H9 (cell line): Measurements from ENCODE around the gene CALM1. TPM values are rescaled to one million over a fixed set of nuclear protein-coding genes. Genes with fewer than 3 reads are reported as not detected.
"Not testable (repeated sequence)": the region's sequence is repeated elsewhere in the genome, so short reads cannot be mapped to it uniquely, and the experiment has no call there.

Experiments used
- DNase-seq: peaks from one replicate; pipeline ENCODE4 v3.0.0-alpha.2; 2017
- H2AFZ ChIP-seq: one replicate; pipeline ENCODE4 v1.6.1; 2013; ENCODE audit warnings: mild to moderate bottlenecking, low read length, control low read depth, moderate library complexity
- H2AK5ac ChIP-seq: 2 replicates; pipeline ENCODE4 v1.6.1; 2013; ENCODE audit warnings: low read length, control low read depth, mixed read lengths; ENCODE audit not compliant: insufficient read length
- H2BK120ac ChIP-seq: one replicate; pipeline ENCODE4 v1.6.1; 2013; ENCODE audit warnings: low read depth, mild to moderate bottlenecking, low read length, control low read depth, inconsistent platforms; ENCODE audit not compliant: poor library complexity, severe bottlenecking
- H2BK12ac ChIP-seq: 2 replicates; pipeline ENCODE4 v1.6.1; 2013; ENCODE audit warnings: low read length, control low read depth, mixed read lengths, low read depth; ENCODE audit not compliant: insufficient read length
- H2BK15ac ChIP-seq: 2 replicates; pipeline ENCODE4 v1.6.1; 2013; ENCODE audit warnings: low read depth, low read length, control low read depth
- H2BK20ac ChIP-seq: one replicate; pipeline ENCODE4 v1.6.1; 2013; ENCODE audit warnings: low read depth, mild to moderate bottlenecking, low read length, control low read depth, inconsistent platforms; ENCODE audit not compliant: poor library complexity, severe bottlenecking
- H2BK5ac ChIP-seq: 2 replicates; pipeline ENCODE4 v1.6.1; 2013; ENCODE audit warnings: low read length, control low read depth, mixed read lengths; ENCODE audit not compliant: insufficient read length
- H3K14ac ChIP-seq: 2 replicates; pipeline ENCODE4 v1.6.1; 2013; ENCODE audit warnings: low read length, control low read depth; ENCODE audit not compliant: insufficient read depth
- H3K18ac ChIP-seq: 2 replicates; pipeline ENCODE4 v1.6.1; 2013; ENCODE audit warnings: low read depth, mild to moderate bottlenecking, mixed read lengths, low read length, control low read depth; ENCODE audit not compliant: insufficient read length
- H3K23ac ChIP-seq: 2 replicates; pipeline ENCODE4 v1.6.1; 2013; ENCODE audit warnings: low read length, control low read depth, mixed read lengths, low read depth; ENCODE audit not compliant: insufficient read length
- H3K23me2 ChIP-seq: 2 replicates; pipeline ENCODE4 v1.6.1; 2013; ENCODE audit warnings: low read depth, mild to moderate bottlenecking, mixed read lengths, low read length, control low read depth; ENCODE audit not compliant: insufficient read length, poor library complexity, severe bottlenecking
- H3K27ac ChIP-seq: 2 replicates; pipeline ENCODE4 v1.5.1; 2013; ENCODE audit warnings: low read length, control low read depth, mixed read lengths, low read depth; ENCODE audit not compliant: insufficient read length
- H3K27me3 ChIP-seq: 2 replicates; pipeline ENCODE4 v1.6.1; 2013; ENCODE audit warnings: low read length, control low read depth, inconsistent platforms; ENCODE audit not compliant: insufficient read depth
- H3K4ac ChIP-seq: 2 replicates; pipeline ENCODE4 v1.6.1; 2013; ENCODE audit warnings: low read depth, mild to moderate bottlenecking, control low read depth, inconsistent platforms, low read length, moderate library complexity
- H3K4me1 ChIP-seq: 2 replicates; pipeline ENCODE4 v1.6.1; 2013; ENCODE audit warnings: low read length, control low read depth, inconsistent platforms; ENCODE audit not compliant: insufficient read depth
- H3K4me2 ChIP-seq: 2 replicates; pipeline ENCODE4 v1.6.1; 2013; ENCODE audit warnings: low read length, control low read depth, mixed read lengths; ENCODE audit not compliant: insufficient read length, insufficient read depth
- H3K56ac ChIP-seq: 2 replicates; pipeline ENCODE4 v1.6.1; 2013; ENCODE audit warnings: low read depth, mild to moderate bottlenecking, mixed read lengths, low read length, control low read depth; ENCODE audit not compliant: insufficient read length
- H3K79me1 ChIP-seq: 2 replicates; pipeline ENCODE4 v1.6.1; 2013; ENCODE audit warnings: low read depth, mild to moderate bottlenecking, moderate library complexity, low read length, control low read depth, inconsistent platforms; ENCODE audit not compliant: insufficient read depth, poor library complexity, severe bottlenecking
- H3K79me2 ChIP-seq: 2 replicates; pipeline ENCODE4 v1.6.1; 2013; ENCODE audit warnings: low read length, control low read depth, inconsistent platforms; ENCODE audit not compliant: insufficient read depth
- H3K9ac ChIP-seq: 2 replicates; pipeline ENCODE4 v1.6.1; 2013; ENCODE audit warnings: low read length, control low read depth, mixed read lengths; ENCODE audit not compliant: insufficient read length; ENCODE audit errors: extremely low read depth
- H3K9me3 ChIP-seq: one replicate; pipeline ENCODE4 v1.6.1; 2013; ENCODE audit warnings: low read depth, low read length, inconsistent platforms; ENCODE audit not compliant: control insufficient read depth
- H3T11ph ChIP-seq: one replicate; pipeline ENCODE4 v1.6.1; 2013; ENCODE audit warnings: mild to moderate bottlenecking, low read length, control low read depth, inconsistent platforms
- H4K20me1 ChIP-seq: one replicate; pipeline ENCODE4 v1.6.1; 2013; ENCODE audit not compliant: control insufficient read depth, insufficient read length, insufficient read depth
- H4K5ac ChIP-seq: 2 replicates; pipeline ENCODE4 v1.6.1; 2013; ENCODE audit warnings: low read depth, mild to moderate bottlenecking, mixed read lengths, low read length, control low read depth; ENCODE audit not compliant: insufficient read length
- H4K8ac ChIP-seq: replicated peaks from 2 replicates; pipeline ENCODE4 v1.6.1; 2013; ENCODE audit warnings: low read length, control low read depth, mixed read lengths, low read depth; ENCODE audit not compliant: insufficient read length
- H4K91ac ChIP-seq: 2 replicates; pipeline ENCODE4 v1.6.1; 2013; ENCODE audit warnings: low read depth, mild to moderate bottlenecking, moderate library complexity, mixed read lengths, low read length, control low read depth; ENCODE audit not compliant: insufficient read length
- H3K27ac Mint-ChIP-seq, 3 experiments: 2 replicates in 2 of 3; 3 replicates in 1 of 3; pipeline ENCODE4 v1.8.0; 2020 to 2021; ENCODE audit warnings: mixed read lengths in 3 of 3, mild to moderate bottlenecking in 1 of 3, moderate library complexity in 1 of 3
- H3K27me3 Mint-ChIP-seq: 2 replicates; pipeline ENCODE4 v1.8.0; 2021; ENCODE audit warnings: low read depth, mild to moderate bottlenecking, moderate library complexity, mixed read lengths
- H3K36me3 Mint-ChIP-seq, 3 experiments: 2 replicates in 2 of 3; 3 replicates in 1 of 3; pipeline ENCODE4 v1.8.0; 2020 to 2021; ENCODE audit warnings: low read depth in 3 of 3, mixed read lengths in 3 of 3; ENCODE audit not compliant: insufficient read depth in 1 of 3
- H3K4me1 Mint-ChIP-seq, 2 experiments: 2 replicates each; pipeline ENCODE4 v1.8.0; 2020; ENCODE audit warnings: mixed read lengths in 2 of 2
- H3K4me3 Mint-ChIP-seq, 2 experiments: 2 replicates in 1 of 2; 3 replicates in 1 of 2; pipeline ENCODE4 v1.8.0; 2020 to 2021; ENCODE audit warnings: mild to moderate bottlenecking in 2 of 2, mixed read lengths in 2 of 2, moderate library complexity in 1 of 2
- H3K9me3 Mint-ChIP-seq, 2 experiments: 2 replicates in 1 of 2; 3 replicates in 1 of 2; pipeline ENCODE4 v1.8.0; 2020; ENCODE audit warnings: mild to moderate bottlenecking in 2 of 2, mixed read lengths in 2 of 2, moderate library complexity in 1 of 2
- CTCF ChIP-seq: fragments of 200-600 bp; sonication (generic); conservative IDR thresholded peaks from 3 replicates; pipeline ENCODE4 v1.8.0; 2021; ENCODE audit warnings: antibody characterized with exemption, mild to moderate bottlenecking
- WGBS: extraction: QIAGEN DNeasy Blood & Tissue Kit; methylation state at CpG from one replicate; pipeline ENCODE4 v1.1.7; 2013; ENCODE audit warnings: missing lambda C conversion rate, low lambda C conversion rate, mixed read lengths; ENCODE audit not compliant: insufficient read length; ENCODE audit errors: extremely low coverage; 5-methylcytosine and 5-hydroxymethylcytosine counted together
- total RNA-seq: library from RNA; stranded (reverse); gene quantifications from 2 replicates; pipeline ENCODE4 v1.2.1, GENCODE V29; 2021

Gene CALM1
- total RNA-seq, 1 experiment from 2014 or later, result 354 TPM

- Histone ChIP-seq H3K23ac (no peak overlapping the region), H3K56ac (no peak overlapping the region), H2AK5ac (no peak overlapping the region), H2BK5ac (no peak overlapping the region), H2AFZ (no peak overlapping the region), H3K27ac (no peak overlapping the region), H3K27me3 (no peaks in the 10 kb centered on the region), H3K9ac (no peak overlapping the region), H2BK15ac (no peak overlapping the region), H3K4me2 (no peak overlapping the region), H2BK12ac (no peak overlapping the region), H3K23me2 (peaks cover 7% of the 10 kb centered on the region), H4K91ac (no peak overlapping the region), H3K4ac (no peak overlapping the region), H3K79me1 (no peaks in the 10 kb centered on the region), H3K18ac (no peak overlapping the region), H4K8ac (no peak overlapping the region), H3K14ac (no peak overlapping the region), H2BK20ac (no peak overlapping the region), H2BK120ac (no peak overlapping the region), H3K9me3 (no peaks in the 10 kb centered on the region), H4K20me1 (no peaks in the 10 kb centered on the region), H3T11ph (no peak overlapping the region), H4K5ac (no peak overlapping the region), H3K79me2 (no peaks in the 10 kb centered on the region), H3K4me1 (no peaks in the 10 kb centered on the region)
- Mint-ChIP-seq H3K4me1 (peaks cover 11 to 13% of the 10 kb centered on the region in 2 experiments), H3K27ac (no peak overlapping the region), H3K4me3 (no peak overlapping the region), H3K9me3 (peaks cover 0 to 3% of the 10 kb centered on the region in 2 experiments; a peak in 1 of 5 replicates), H3K27me3 (peaks cover 9% of the 10 kb centered on the region), H3K36me3 (peaks cover 0 to 4% (median 0%) of the 10 kb centered on the region in 3 experiments; a peak in 1 of 7 replicates)
- no peak for DNase-seq
- TF ChIP-seq CTCF, result no peak
- no CpG with 5 or more reads among the region's 3 CpGs for WGBS
These were observed 2.9 kb upstream of the CALM1 start for GRCh38 chr14:90393966-90394365.

DNA sequence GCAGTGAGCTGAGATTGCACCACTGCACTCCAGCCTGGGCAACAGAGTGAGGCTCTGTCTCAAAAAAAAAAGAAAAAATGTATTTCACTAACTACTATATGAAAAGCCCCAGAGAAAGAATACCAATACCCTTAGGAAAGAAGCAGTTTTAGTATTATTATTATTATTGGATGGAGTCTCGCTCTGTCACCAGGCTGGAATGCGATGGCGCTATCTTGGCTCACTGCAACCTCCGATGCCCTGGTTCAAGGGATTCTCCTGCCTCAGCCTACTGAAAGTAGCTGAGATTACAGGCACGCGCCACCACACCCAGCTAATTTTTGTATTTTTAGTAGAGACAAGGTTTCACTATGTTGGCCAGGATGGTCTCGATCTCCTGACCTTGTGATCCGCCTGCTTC, 2.0 kb upstream of the CALM1 start:
- H2BK5ac ChIP-seq, H3K56ac ChIP-seq, H2BK120ac ChIP-seq, H3K27ac Mint-ChIP-seq, H3K18ac ChIP-seq, H2BK12ac ChIP-seq, H4K8ac ChIP-seq, H3K79me1 ChIP-seq, H3K23ac ChIP-seq, H3K4me1 ChIP-seq, H2BK15ac ChIP-seq, H4K5ac ChIP-seq, H4K20me1 ChIP-seq, H2AFZ ChIP-seq, H3K27me3 ChIP-seq, H4K91ac ChIP-seq, H3K14ac ChIP-seq, H3K4me3 Mint-ChIP-seq, H3K4me2 ChIP-seq, H3K36me3 Mint-ChIP-seq, H3K23me2 ChIP-seq, H3K4ac ChIP-seq, DNase-seq, H3K79me2 ChIP-seq, H3K9me3 ChIP-seq, H3K27me3 Mint-ChIP-seq, H2BK20ac ChIP-seq, H3T11ph ChIP-seq, H3K9ac ChIP-seq, H3K9me3 Mint-ChIP-seq, H3K27ac ChIP-seq, H2AK5ac ChIP-seq: not testable (repeated sequence)
- peaks cover 15 to 17% of the 10 kb centered on the region in 2 experiments for H3K4me1 Mint-ChIP-seq
- no CpG with 5 or more reads among the region's 8 CpGs for WGBS
